ENCODE results near the gene ZDHHC3.
A peak's percentile ranks its signal among the peaks of the same experiment; 100 is the strongest.

ZDHHC3 gene

GRCh38 chr3:44885618-44886017, 90.4 kb downstream of the ZDHHC3 start:
- no peak for TF ChIP-seq CTCF (conservative IDR thresholded peaks at IDR 0.05; ENCODE audit: low read length)
- no peak for TF ChIP-seq EZH2phosphoT487 (IDR thresholded peaks at IDR 0.05; ENCODE audit: borderline replicate concordance)
- H3K4me1 ChIP-seq (ENCODE audit: insufficient read depth, low read length, poor library complexity, severe bottlenecking), result no peaks in the 10 kb centered on the region
- H3K4me2 ChIP-seq (ENCODE audit: low read depth, low read length, poor library complexity, severe bottlenecking), result no peak overlapping the region
- no peaks in the 10 kb centered on the region for H3K9me2 ChIP-seq (replicated peaks; ENCODE audit: low read depth, low read length)
- no peak overlapping the region for H3K9ac ChIP-seq (ENCODE audit: low read depth, low read length, poor library complexity, severe bottlenecking)
- no peaks in the 10 kb centered on the region for H3F3A ChIP-seq (ENCODE audit: low read depth)
- H3K9me3 ChIP-seq (ENCODE audit: insufficient read depth, low read depth, low read length), result no peaks in the 10 kb centered on the region
- H3K4me3 ChIP-seq (ENCODE audit: low read length, poor library complexity, severe bottlenecking), result no peak overlapping the region
- H3K79me2 ChIP-seq (ENCODE audit: insufficient read depth, low read length), result no peaks in the 10 kb centered on the region
- no peaks in the 10 kb centered on the region for H4K20me1 ChIP-seq (ENCODE audit: insufficient read depth, low read length, poor library complexity, severe bottlenecking)
- H2AFZ ChIP-seq (ENCODE audit: low read length), result no peak overlapping the region
- H3K27me3 ChIP-seq (ENCODE audit: insufficient read depth, low read length, poor library complexity, severe bottlenecking), result no peaks in the 10 kb centered on the region
- no peaks in the 10 kb centered on the region for H3K36me3 ChIP-seq (ENCODE audit: insufficient read depth, low read length)

- Histone ChIP-seq H3K4me3 (ENCODE audit: low read length, poor library complexity, severe bottlenecking) (no peak overlapping the region), H3K36me3 (ENCODE audit: insufficient read depth, low read length) (no peaks in the 10 kb centered on the region), H3K4me1 (ENCODE audit: insufficient read depth, low read length, poor library complexity, severe bottlenecking) (no peaks in the 10 kb centered on the region), H3K9me2 (replicated peaks; ENCODE audit: low read depth, low read length) (no peaks in the 10 kb centered on the region), H3K9ac (ENCODE audit: low read depth, low read length, poor library complexity, severe bottlenecking) (no peak overlapping the region), H3F3A (ENCODE audit: low read depth) (no peaks in the 10 kb centered on the region), H3K4me2 (ENCODE audit: low read depth, low read length, poor library complexity, severe bottlenecking) (no peak overlapping the region), H3K27me3 (ENCODE audit: insufficient read depth, low read length, poor library complexity, severe bottlenecking) (no peaks in the 10 kb centered on the region), H3K9me3 (ENCODE audit: insufficient read depth, low read depth, low read length) (no peaks in the 10 kb centered on the region), H2AFZ (ENCODE audit: low read length) (no peak overlapping the region), H4K20me1 (ENCODE audit: insufficient read depth, low read length, poor library complexity, severe bottlenecking) (no peaks in the 10 kb centered on the region), H3K79me2 (ENCODE audit: insufficient read depth, low read length) (no peaks in the 10 kb centered on the region)
- TF ChIP-seq EZH2phosphoT487 (IDR thresholded peaks at IDR 0.05; ENCODE audit: borderline replicate concordance) (no peak), CTCF (conservative IDR thresholded peaks at IDR 0.05; ENCODE audit: low read length) (no peak)
Measured at GRCh38 chr3:44883999-44884431, 92.0 kb downstream of the ZDHHC3 start.

GRCh38 chr3:44883213-44883955, 92.6 kb downstream of the ZDHHC3 start:
- H3K9ac ChIP-seq (ENCODE audit: low read depth, low read length, poor library complexity, severe bottlenecking), result no peak overlapping the region
- no peaks in the 10 kb centered on the region for H3K4me1 ChIP-seq (ENCODE audit: insufficient read depth, low read length, poor library complexity, severe bottlenecking)
- H3K4me2 ChIP-seq (ENCODE audit: low read depth, low read length, poor library complexity, severe bottlenecking), result no peak overlapping the region
- no peak overlapping the region for H2AFZ ChIP-seq (ENCODE audit: low read length)
- H3F3A ChIP-seq (ENCODE audit: low read depth), result no peaks in the 10 kb centered on the region
- no peaks in the 10 kb centered on the region for H3K79me2 ChIP-seq (ENCODE audit: insufficient read depth, low read length)
- no peak for TF ChIP-seq EZH2phosphoT487 (IDR thresholded peaks at IDR 0.05; ENCODE audit: borderline replicate concordance)
- TF ChIP-seq CTCF (conservative IDR thresholded peaks at IDR 0.05; ENCODE audit: low read length), result peak; percentile 46
- H3K36me3 ChIP-seq (ENCODE audit: insufficient read depth, low read length), result no peaks in the 10 kb centered on the region
- H3K4me3 ChIP-seq (ENCODE audit: low read length, poor library complexity, severe bottlenecking), result no peak overlapping the region
- no peaks in the 10 kb centered on the region for H3K9me2 ChIP-seq (replicated peaks; ENCODE audit: low read depth, low read length)
- no peaks in the 10 kb centered on the region for H3K27me3 ChIP-seq (ENCODE audit: insufficient read depth, low read length, poor library complexity, severe bottlenecking)
- no peaks in the 10 kb centered on the region for H4K20me1 ChIP-seq (ENCODE audit: insufficient read depth, low read length, poor library complexity, severe bottlenecking)
- H3K9me3 ChIP-seq (ENCODE audit: insufficient read depth, low read depth, low read length), result no peaks in the 10 kb centered on the region

Measured in Loucy (cell line).